Measurements from ENCODE around the gene OPCML.

OPCML gene

GRCh38 chr11:132838627-132839026, 693.7 kb downstream of the OPCML start:
- no peaks in the 10 kb centered on the region for H3K27me3 ChIP-seq (ENCODE audit: insufficient read depth, low read length)
- H3K9me3 ChIP-seq (ENCODE audit: low read length) = peaks cover 1% of the 10 kb centered on the region
- H3K4me1 ChIP-seq (ENCODE audit: insufficient read depth, low read length) = no peaks in the 10 kb centered on the region
- no peak overlapping the region for H3K4me3 ChIP-seq (ENCODE audit: low read length)
- no peaks in the 10 kb centered on the region for H3K36me3 ChIP-seq (ENCODE audit: insufficient read depth, low read length)
- no peak overlapping the region for H2AFZ ChIP-seq (ENCODE audit: low read depth, low read length)

DNA sequence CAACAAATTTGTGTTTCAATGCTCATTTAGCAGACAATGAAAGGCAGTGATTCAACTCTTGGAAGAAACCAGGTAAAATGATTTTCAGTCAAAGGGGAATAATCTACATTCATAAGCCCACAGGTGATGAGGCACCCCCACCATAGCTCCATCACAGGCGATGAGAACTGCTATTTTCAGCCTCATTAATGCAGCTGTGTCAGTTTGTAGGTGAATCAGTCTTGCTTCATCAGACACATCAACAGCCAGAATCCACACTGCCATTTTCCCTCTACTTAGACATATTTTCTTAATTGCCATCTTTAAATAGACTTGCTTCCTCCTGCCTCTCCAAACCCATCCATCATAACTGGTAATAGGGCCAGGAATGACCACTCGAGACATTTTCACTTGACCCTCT, 701.0 kb downstream of the OPCML start:
- no peak overlapping the region for H3K4me3 ChIP-seq (ENCODE audit: low read length)
- no peaks in the 10 kb centered on the region for H3K9me3 ChIP-seq (ENCODE audit: low read length)
- H3K27me3 ChIP-seq (ENCODE audit: insufficient read depth, low read length) = no peaks in the 10 kb centered on the region
- peaks cover 2% of the 10 kb centered on the region for H3K4me1 ChIP-seq (ENCODE audit: insufficient read depth, low read length)
- H3K36me3 ChIP-seq (ENCODE audit: insufficient read depth, low read length) = no peaks in the 10 kb centered on the region
- H2AFZ ChIP-seq (ENCODE audit: low read depth, low read length) = no peak overlapping the region

DNA sequence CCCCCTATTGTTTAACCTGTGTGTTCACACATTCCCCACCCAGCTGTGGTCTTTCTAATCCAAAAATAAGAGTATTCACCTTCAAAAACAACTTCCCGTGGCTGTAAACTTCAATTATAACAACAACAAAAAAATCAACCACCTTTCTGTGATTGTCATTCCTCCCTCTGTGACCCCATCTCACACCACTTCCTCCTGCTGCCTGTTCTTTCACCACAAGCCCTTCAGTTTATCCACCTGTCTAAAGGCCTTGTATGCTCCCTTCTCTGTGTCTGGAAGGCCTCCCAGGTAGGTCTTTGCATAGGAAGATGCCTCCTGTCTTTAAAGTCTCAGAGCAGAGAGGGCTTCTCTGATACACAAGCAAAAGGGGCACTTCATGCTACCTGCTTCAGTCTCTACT, 707.7 kb downstream of the OPCML start:
- no peaks in the 10 kb centered on the region for H3K27me3 ChIP-seq (ENCODE audit: insufficient read depth, low read length)
- peaks cover 32% of the 10 kb centered on the region for H3K4me1 ChIP-seq (ENCODE audit: insufficient read depth, low read length)
- no peak overlapping the region for H2AFZ ChIP-seq (ENCODE audit: low read depth, low read length)
- H3K4me3 ChIP-seq (ENCODE audit: low read length) = no peak overlapping the region
- H3K36me3 ChIP-seq (ENCODE audit: insufficient read depth, low read length) = no peaks in the 10 kb centered on the region
- H3K9me3 ChIP-seq (ENCODE audit: low read length) = no peaks in the 10 kb centered on the region

DNA sequence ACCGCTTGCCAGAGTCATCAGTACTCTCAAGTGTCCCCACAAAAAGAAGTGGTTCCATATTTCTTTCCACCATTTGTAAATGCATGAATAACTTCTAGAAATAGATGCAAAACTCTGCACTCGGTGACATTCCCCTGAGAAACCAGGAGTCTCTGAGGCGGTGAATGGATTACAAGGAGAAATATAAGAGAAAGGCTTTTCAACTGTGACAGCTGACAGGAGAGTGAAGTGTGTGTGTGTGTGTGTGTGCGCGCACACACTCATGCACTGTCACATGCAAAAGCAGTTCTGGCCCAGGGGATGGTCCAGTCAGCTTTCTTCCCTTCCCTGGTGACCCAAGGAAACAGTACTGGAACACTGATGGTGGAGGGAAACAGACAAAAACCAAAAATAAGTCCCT, 710.0 kb downstream of the OPCML start:
- Histone ChIP-seq H3K4me1 (ENCODE audit: insufficient read depth, low read length) (peaks cover 32% of the 10 kb centered on the region), H3K36me3 (ENCODE audit: insufficient read depth, low read length) (no peaks in the 10 kb centered on the region), H2AFZ (ENCODE audit: low read depth, low read length) (no peak overlapping the region), H3K9me3 (ENCODE audit: low read length) (no peaks in the 10 kb centered on the region), H3K27me3 (ENCODE audit: insufficient read depth, low read length) (no peaks in the 10 kb centered on the region), H3K4me3 (ENCODE audit: low read length) (no peak overlapping the region)

GRCh38 chr11:132821499-132821898, 710.8 kb downstream of the OPCML start:
- Histone ChIP-seq H3K36me3 (ENCODE audit: insufficient read depth, low read length) (no peaks in the 10 kb centered on the region), H3K27me3 (ENCODE audit: insufficient read depth, low read length) (no peaks in the 10 kb centered on the region), H3K4me3 (ENCODE audit: low read length) (no peak overlapping the region), H2AFZ (ENCODE audit: low read depth, low read length) (no peak overlapping the region), H3K4me1 (ENCODE audit: insufficient read depth, low read length) (peaks cover 32% of the 10 kb centered on the region), H3K9me3 (ENCODE audit: low read length) (no peaks in the 10 kb centered on the region)

- peaks cover 28% of the 10 kb centered on the region for H3K4me1 ChIP-seq (ENCODE audit: insufficient read depth, low read length)
- H2AFZ ChIP-seq (ENCODE audit: low read depth, low read length) = no peak overlapping the region
- H3K36me3 ChIP-seq (ENCODE audit: insufficient read depth, low read length) = no peaks in the 10 kb centered on the region
- H3K9me3 ChIP-seq (ENCODE audit: low read length) = no peaks in the 10 kb centered on the region
- H3K27me3 ChIP-seq (ENCODE audit: insufficient read depth, low read length) = no peaks in the 10 kb centered on the region
- no peak overlapping the region for H3K4me3 ChIP-seq (ENCODE audit: low read length)
Observed at GRCh38 chr11:132821014-132821413, 711.3 kb downstream of the OPCML start.

DNA sequence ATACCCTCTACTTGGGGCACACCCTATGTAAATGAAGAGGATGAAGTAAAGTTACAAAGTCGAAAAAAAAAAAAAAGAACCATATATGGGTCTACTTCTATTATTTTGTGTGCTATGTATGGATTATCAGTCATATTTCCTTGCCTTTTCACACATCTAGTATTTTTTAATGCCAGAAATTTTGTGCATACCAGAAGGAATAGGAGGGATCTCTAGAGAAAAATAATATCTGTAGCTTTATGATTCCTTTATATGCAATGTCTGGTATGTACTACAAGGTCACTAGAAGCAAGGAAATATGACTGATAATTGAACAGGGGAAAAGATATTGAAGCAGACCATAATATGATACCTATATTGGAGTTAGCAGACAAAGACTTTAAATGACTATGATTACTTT, 713.4 kb downstream of the OPCML start:
- H3K27me3 ChIP-seq (ENCODE audit: insufficient read depth, low read length) = no peaks in the 10 kb centered on the region
- H2AFZ ChIP-seq (ENCODE audit: low read depth, low read length) = no peak overlapping the region
- H3K4me1 ChIP-seq (ENCODE audit: insufficient read depth, low read length) = peaks cover 32% of the 10 kb centered on the region
- no peak overlapping the region for H3K4me3 ChIP-seq (ENCODE audit: low read length)
- H3K36me3 ChIP-seq (ENCODE audit: insufficient read depth, low read length) = no peaks in the 10 kb centered on the region
- no peaks in the 10 kb centered on the region for H3K9me3 ChIP-seq (ENCODE audit: low read length)

DNA sequence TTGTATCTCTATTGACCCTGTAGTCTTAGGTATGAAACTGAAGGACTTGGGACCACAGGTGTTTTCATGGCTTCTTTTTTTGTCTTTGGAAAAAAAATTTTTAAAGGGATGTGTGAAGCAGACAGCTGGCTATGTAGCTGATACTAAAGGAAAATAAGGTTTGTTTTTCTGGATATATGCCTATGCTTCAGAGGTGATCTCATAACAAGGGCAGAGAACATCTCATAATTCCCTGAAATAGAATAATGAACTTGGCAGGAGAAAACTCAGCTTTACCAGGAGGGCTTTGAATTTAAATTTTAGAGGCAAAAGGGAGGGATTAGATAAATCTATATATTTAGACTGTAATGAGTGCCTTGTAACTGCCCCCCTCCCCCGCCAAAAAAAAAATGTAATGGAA, 714.9 kb downstream of the OPCML start:
- Histone ChIP-seq H3K36me3 (ENCODE audit: insufficient read depth, low read length) (no peaks in the 10 kb centered on the region), H3K27me3 (ENCODE audit: insufficient read depth, low read length) (no peaks in the 10 kb centered on the region), H2AFZ (ENCODE audit: low read depth, low read length) (no peak overlapping the region), H3K9me3 (ENCODE audit: low read length) (no peaks in the 10 kb centered on the region), H3K4me3 (ENCODE audit: low read length) (no peak overlapping the region), H3K4me1 (ENCODE audit: insufficient read depth, low read length) (peaks cover 34% of the 10 kb centered on the region)

- Histone ChIP-seq H3K4me1 (ENCODE audit: insufficient read depth, low read length) (peaks cover 13% of the 10 kb centered on the region), H2AFZ (ENCODE audit: low read depth, low read length) (no peak overlapping the region), H3K27me3 (ENCODE audit: insufficient read depth, low read length) (no peaks in the 10 kb centered on the region), H3K9me3 (ENCODE audit: low read length) (peaks cover 2% of the 10 kb centered on the region), H3K4me3 (ENCODE audit: low read length) (no peak overlapping the region), H3K36me3 (ENCODE audit: insufficient read depth, low read length) (no peaks in the 10 kb centered on the region)
Observed at GRCh38 chr11:132814410-132814809, 717.9 kb downstream of the OPCML start.

GRCh38 chr11:132811649-132812048, 720.7 kb downstream of the OPCML start:
- H3K4me1 ChIP-seq (ENCODE audit: insufficient read depth, low read length) = peaks cover 13% of the 10 kb centered on the region
- no peak overlapping the region for H2AFZ ChIP-seq (ENCODE audit: low read depth, low read length)
- H3K27me3 ChIP-seq (ENCODE audit: insufficient read depth, low read length) = no peaks in the 10 kb centered on the region
- H3K36me3 ChIP-seq (ENCODE audit: insufficient read depth, low read length) = no peaks in the 10 kb centered on the region
- no peak overlapping the region for H3K4me3 ChIP-seq (ENCODE audit: low read length)
- H3K9me3 ChIP-seq (ENCODE audit: low read length) = peaks cover 2% of the 10 kb centered on the region

DNA sequence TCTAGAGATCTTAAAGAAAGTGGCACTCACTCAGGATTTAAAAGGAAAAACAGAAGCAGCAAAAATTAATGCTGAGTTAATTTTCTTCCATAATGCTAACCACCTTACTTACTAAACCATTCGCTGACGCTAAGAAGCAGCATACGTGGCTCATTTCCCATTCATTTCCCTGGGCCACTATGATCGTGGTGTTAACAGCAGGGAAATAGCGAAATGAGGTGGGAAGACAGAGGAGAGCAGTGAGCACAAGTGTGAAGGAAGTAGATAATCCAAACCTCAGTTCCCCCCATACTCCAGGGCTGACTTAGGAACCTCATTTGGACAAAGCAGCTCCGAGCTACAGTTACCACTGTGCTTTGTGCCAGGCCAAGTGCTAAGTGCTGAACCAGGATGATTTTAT, 723.2 kb downstream of the OPCML start:
- Histone ChIP-seq H2AFZ (ENCODE audit: low read depth, low read length) (no peak overlapping the region), H3K9me3 (ENCODE audit: low read length) (peaks cover 2% of the 10 kb centered on the region), H3K36me3 (ENCODE audit: insufficient read depth, low read length) (no peaks in the 10 kb centered on the region), H3K4me1 (ENCODE audit: insufficient read depth, low read length) (peaks cover 5% of the 10 kb centered on the region), H3K27me3 (ENCODE audit: insufficient read depth, low read length) (no peaks in the 10 kb centered on the region), H3K4me3 (ENCODE audit: low read length) (no peak overlapping the region)

- Histone ChIP-seq H3K4me3 (ENCODE audit: low read length) (no peak overlapping the region), H3K9me3 (ENCODE audit: low read length) (peaks cover 2% of the 10 kb centered on the region), H3K27me3 (ENCODE audit: insufficient read depth, low read length) (no peaks in the 10 kb centered on the region), H3K4me1 (ENCODE audit: insufficient read depth, low read length) (no peaks in the 10 kb centered on the region), H3K36me3 (ENCODE audit: insufficient read depth, low read length) (no peaks in the 10 kb centered on the region), H2AFZ (ENCODE audit: low read depth, low read length) (no peak overlapping the region)
Observed at GRCh38 chr11:132804258-132804657, 728.0 kb downstream of the OPCML start.

GRCh38 chr11:132803436-132803835, 728.9 kb downstream of the OPCML start:
- Histone ChIP-seq H3K27me3 (ENCODE audit: insufficient read depth, low read length) (no peaks in the 10 kb centered on the region), H3K36me3 (ENCODE audit: insufficient read depth, low read length) (no peaks in the 10 kb centered on the region), H2AFZ (ENCODE audit: low read depth, low read length) (no peak overlapping the region), H3K4me3 (ENCODE audit: low read length) (no peak overlapping the region), H3K9me3 (ENCODE audit: low read length) (peaks cover 4% of the 10 kb centered on the region), H3K4me1 (ENCODE audit: insufficient read depth, low read length) (no peaks in the 10 kb centered on the region)

- Histone ChIP-seq H2AFZ (ENCODE audit: low read depth, low read length) (no peak overlapping the region), H3K9me3 (ENCODE audit: low read length) (peaks cover 4% of the 10 kb centered on the region), H3K36me3 (ENCODE audit: insufficient read depth, low read length) (no peaks in the 10 kb centered on the region), H3K27me3 (ENCODE audit: insufficient read depth, low read length) (no peaks in the 10 kb centered on the region), H3K4me1 (ENCODE audit: insufficient read depth, low read length) (no peaks in the 10 kb centered on the region), H3K4me3 (ENCODE audit: low read length) (no peak overlapping the region)
Observed at GRCh38 chr11:132802947-132803346, 729.4 kb downstream of the OPCML start.

Data from neuron (in vitro differentiated cells).